GM19452 (cell line): ENCODE data around the gene CAD.
A peak's percentile ranks its signal among the peaks of the same experiment; 100 is the strongest.
"Not testable (repeated sequence)": the region's sequence is repeated elsewhere in the genome, so short reads cannot be mapped to it uniquely, and the experiment has no call there.

ENCODE experiments used
- ATAC-seq: cut with Tn5 transposase; IDR thresholded peaks from one replicate; pipeline ENCODE4 v1.9.1; 2021; ENCODE audit not compliant: unreplicated experiment

CAD gene

GRCh38 chr2:27198068-27198467 lies 19.1 kb upstream of the CAD start:
- ATAC-seq = not testable (repeated sequence)

GRCh38 chr2:27198627-27199026 lies 18.5 kb upstream of the CAD start:
- no peak for ATAC-seq

- no peak for ATAC-seq
Measured at GRCh38 chr2:27199241-27199640, 17.9 kb upstream of the CAD start.

- no peak for ATAC-seq
Measured at GRCh38 chr2:27201675-27202074, 15.5 kb upstream of the CAD start.

GRCh38 chr2:27202854-27203253 lies 14.3 kb upstream of the CAD start:
- ATAC-seq = no peak

GRCh38 chr2:27203741-27204140 lies 13.4 kb upstream of the CAD start:
- ATAC-seq = no peak

- ATAC-seq = no peak
Measured at GRCh38 chr2:27204566-27204965, 12.6 kb upstream of the CAD start.

- no peak for ATAC-seq
Measured at GRCh38 chr2:27205206-27205605, 12.0 kb upstream of the CAD start.

GRCh38 chr2:27206346-27206745 lies 10.8 kb upstream of the CAD start:
- no peak for ATAC-seq

- ATAC-seq = no peak
Measured at GRCh38 chr2:27208486-27209050, 8.6 kb upstream of the CAD start.

- ATAC-seq = no peak
Measured at GRCh38 chr2:27209621-27210401, 7.4 kb upstream of the CAD start.

- peak; percentile 3 for ATAC-seq
Measured at GRCh38 chr2:27211241-27211942, 5.8 kb upstream of the CAD start.

- peak; percentile 80 for ATAC-seq
Measured at GRCh38 chr2:27211943-27212625, 5.1 kb upstream of the CAD start, which contains the start of the genes ATRAID and SLC5A6. Gene ATRAID, plus strand, starts transcription at chr2:27212041. Its CDS starts 328 bp downstream, at chr2:27212369. Gene SLC5A6, minus strand, starts transcription at chr2:27212268. Its CDS starts 4,618 bp downstream, at chr2:27207650.

GRCh38 chr2:27212626-27213471 lies 4.3 kb upstream of the CAD start:
- peak; percentile 14 for ATAC-seq

- ATAC-seq = no peak
Measured at GRCh38 chr2:27214941-27215340, 2.2 kb upstream of the CAD start.

- ATAC-seq = no peak
Measured at GRCh38 chr2:27216416-27217137, 592 bp upstream of the CAD start.

- no peak for ATAC-seq
Measured at GRCh38 chr2:27218614-27219013, 1.4 kb downstream of the CAD start.

GRCh38 chr2:27219091-27219490 lies 1.9 kb downstream of the CAD start:
- no peak for ATAC-seq

GRCh38 chr2:27220091-27220490 lies 2.9 kb downstream of the CAD start:
- ATAC-seq = no peak

- no peak for ATAC-seq
Measured at GRCh38 chr2:27221166-27221565, 4.0 kb downstream of the CAD start.
